Renal cortical epithelial cell (primary cell): ENCODE results near the gene RENBP. TPM values are rescaled to one million over a fixed set of nuclear protein-coding genes. Genes with fewer than 3 reads are reported as not detected.
"Not testable (repeated sequence)": the region's sequence is repeated elsewhere in the genome, so short reads cannot be mapped to it uniquely, and the experiment has no call there.

Experiments used
- DNase-seq: peaks from one replicate; pipeline ENCODE4 v3.0.0-alpha.2; 2011; ENCODE audit warnings: low read depth
- total RNA-seq: library from RNA; depleted of rRNA; stranded (reverse); fragments of >200 nt; gene quantifications from 2 replicates; pipeline ENCODE4 v1.2.3, GENCODE V29; 2014

RENBP gene
- 1.9 and 3.6 TPM in 2 replicates for total RNA-seq

- no peak for DNase-seq
Observed at GRCh38 chrX:153944140-153944799, at the start of gene RENBP. TSS of gene RENBP (minus strand) at chrX:153944643. CDS start at chrX:153944610, 33 bp downstream.

DNA sequence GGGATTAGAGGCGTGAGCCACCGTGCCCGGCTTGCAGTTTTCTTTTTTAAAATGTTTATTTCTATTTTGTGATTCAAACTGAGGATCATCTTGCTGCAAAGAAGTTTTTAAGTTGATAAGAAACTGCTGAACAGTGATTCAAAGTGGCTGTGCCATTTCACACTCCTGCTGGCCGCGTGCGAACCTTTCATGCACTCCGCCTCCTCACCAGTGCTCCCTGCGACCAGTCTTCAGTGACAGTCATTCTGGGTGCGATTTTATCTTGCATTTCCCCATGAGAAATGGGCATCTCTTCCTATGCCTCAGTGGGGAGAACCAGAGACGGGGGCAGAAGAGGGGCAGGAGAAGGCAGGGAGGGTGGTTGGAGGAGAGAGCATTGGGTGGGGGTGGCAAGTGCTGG, 49.5 kb upstream of the RENBP start:
- DNase-seq = no peak

- DNase-seq = no peak
Observed at GRCh38 chrX:153993079-153993478, 48.6 kb upstream of the RENBP start.

DNA sequence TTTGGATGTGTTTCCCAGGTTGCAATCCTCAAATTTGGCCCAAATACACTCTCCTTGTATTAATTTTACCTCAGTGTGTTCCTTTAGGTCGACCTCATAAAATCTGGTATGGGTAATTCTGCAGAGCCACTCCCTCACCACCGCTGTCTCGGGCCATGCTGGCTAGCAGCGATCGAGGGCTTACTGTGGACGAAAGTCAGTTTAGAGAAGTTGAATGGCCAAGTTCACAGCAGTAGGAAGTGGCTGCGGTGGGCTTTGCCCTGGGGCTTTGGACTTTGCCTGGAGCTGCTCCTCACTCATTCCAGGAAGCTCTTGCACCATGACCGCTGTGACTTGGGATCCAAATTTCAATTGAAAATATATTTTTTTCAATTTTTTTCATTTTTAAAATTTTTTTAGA, 47.7 kb upstream of the RENBP start:
- no peak for DNase-seq

DNA sequence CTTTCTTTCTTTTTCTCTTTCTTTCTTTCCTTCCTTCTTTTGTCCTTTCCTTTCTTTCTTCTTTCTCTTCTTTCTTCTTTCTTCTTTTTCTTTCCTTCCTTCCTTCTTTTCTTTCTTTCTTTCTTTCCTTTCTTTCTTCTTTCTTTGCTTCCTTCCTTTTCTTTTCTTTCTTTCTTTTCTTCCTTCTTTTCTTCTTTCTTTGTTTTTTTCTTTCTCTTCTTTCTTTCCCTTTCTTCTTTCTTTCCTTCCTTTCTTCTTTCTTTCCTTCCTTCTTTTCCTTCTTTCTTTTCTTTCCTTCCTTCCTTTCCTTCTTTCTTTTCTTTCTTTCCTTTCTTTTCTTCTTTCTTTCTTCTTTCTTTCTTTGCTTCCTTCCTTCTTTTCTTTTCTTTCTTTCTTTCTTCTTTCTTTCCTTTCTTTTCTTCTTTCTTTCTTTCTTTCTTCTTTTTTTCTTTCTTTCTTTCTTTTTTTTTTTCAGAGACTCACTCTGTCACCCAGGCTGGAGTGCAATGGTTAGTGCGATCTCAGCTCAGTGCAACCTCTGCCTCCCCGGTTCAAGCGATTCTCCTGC, 46.7 kb upstream of the RENBP start:
- no peak for DNase-seq

DNA sequence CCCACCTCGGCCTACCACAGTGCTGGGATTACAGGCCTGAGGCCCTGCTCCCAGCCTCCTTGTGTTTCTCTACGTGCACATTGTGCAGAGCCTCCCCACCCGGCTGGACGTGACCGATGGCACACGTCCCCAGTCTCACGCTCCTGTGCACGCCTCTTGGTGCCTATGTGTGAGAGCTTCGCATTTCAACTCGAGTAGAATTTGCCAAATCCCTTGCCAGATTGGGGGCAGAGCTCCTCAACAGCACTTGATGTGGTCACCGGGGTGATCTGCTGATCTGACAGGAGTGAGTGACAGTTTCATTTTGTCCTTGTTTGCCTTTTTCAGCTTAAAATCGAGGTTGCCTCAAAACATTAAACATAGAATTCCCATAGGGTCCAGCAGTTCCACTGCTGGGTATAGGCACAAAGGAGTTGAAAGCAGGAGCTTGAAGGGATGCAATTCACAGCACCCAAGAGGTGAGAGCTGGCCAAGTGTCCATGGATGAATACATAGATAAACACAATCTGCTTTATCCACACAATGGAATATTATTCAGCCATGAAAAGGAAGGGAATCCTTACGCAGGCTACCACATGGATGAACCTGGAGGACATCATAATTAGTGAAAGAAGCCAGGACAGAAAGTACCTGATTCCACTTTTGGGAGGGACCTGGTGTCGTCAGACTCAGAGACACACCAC, 45.7 kb upstream of the RENBP start:
- DNase-seq = no peak

GRCh38 chrX:153988493-153988892, 44.0 kb upstream of the RENBP start:
- DNase-seq = no peak

DNA sequence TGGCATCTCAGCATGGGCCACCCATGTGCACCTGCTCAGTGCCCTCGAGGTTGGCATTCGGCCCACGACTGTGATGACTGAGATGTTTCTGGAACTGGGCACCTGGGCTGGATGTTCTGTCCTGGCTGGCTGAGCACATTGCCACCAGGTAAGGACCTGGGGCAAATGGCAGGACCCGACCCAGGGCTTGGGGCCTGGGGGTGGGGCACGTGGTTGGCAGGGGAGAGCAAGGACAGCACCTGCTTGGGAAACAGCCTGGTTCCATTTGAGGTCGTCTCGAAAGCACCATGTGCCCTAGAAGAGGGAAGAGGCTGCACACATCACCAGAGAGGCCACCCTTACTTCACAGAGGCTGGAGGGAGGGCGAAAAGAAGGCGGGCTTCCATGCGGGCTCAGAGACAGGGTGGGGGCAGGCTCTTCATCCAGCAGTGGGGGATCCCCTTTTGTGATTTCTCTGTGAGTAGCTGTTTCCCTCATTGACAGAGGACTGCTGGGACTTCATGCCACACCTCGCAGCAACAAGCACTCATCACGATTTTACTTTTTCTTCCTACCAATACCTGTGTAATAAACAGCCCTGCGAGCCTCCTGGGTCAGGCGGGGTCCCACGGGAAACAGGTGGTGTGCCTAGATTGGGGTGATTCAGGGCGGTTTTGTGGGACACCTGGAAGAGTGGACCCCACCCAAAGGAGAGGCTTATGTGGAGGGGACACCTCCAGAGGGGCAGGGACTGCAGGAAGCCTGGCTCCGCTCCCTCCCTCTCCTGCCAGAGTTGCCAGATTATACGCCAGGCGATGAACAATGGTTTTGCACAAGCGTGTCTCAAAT, 40.1 kb upstream of the RENBP start:
- DNase-seq = no peak

DNA sequence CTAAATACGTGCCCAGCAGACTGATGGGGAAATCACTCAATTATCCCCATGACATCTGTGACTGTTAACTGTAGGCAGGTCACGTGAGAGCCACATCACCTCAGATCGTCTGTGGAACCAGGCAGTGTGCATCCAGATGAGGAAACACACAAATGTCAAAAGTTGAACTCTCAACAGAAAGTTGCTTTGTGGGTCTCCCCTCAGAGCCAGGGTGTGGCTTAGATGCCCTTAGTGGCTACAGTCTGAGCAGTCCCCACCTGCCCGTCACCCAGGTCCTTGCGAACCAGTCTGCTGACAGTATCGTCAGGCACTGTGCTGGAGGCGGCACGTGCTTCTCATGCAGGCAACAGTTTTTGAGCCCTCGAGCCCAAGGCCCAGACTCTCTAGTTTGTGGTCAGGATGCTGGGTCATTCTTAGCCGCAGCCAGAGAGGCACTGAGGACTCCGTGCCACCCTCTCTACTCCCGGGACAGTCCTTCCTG, 38.9 kb upstream of the RENBP start:
- DNase-seq = no peak

- DNase-seq = no peak
Observed at GRCh38 chrX:153981771-153982533, 37.5 kb upstream of the RENBP start.

- no peak for DNase-seq
Observed at GRCh38 chrX:153981231-153981630, 36.8 kb upstream of the RENBP start.

- not testable (repeated sequence) for DNase-seq
Observed at GRCh38 chrX:153980394-153980793, 36.0 kb upstream of the RENBP start.

GRCh38 chrX:153974726-153975286, 30.4 kb upstream of the RENBP start:
- no peak for DNase-seq

GRCh38 chrX:153974003-153974725, 29.7 kb upstream of the RENBP start:
- no peak for DNase-seq

GRCh38 chrX:153973127-153974002, 28.9 kb upstream of the RENBP start:
- DNase-seq = peak; percentile 5

- peak; percentile 66 for DNase-seq
Observed at GRCh38 chrX:153972368-153973126, 28.1 kb upstream of the RENBP start, which contains the start of gene TMEM187. TSS of gene TMEM187 (plus strand) at chrX:153972754. CDS start at chrX:153982063, 9,309 bp downstream.

DNA sequence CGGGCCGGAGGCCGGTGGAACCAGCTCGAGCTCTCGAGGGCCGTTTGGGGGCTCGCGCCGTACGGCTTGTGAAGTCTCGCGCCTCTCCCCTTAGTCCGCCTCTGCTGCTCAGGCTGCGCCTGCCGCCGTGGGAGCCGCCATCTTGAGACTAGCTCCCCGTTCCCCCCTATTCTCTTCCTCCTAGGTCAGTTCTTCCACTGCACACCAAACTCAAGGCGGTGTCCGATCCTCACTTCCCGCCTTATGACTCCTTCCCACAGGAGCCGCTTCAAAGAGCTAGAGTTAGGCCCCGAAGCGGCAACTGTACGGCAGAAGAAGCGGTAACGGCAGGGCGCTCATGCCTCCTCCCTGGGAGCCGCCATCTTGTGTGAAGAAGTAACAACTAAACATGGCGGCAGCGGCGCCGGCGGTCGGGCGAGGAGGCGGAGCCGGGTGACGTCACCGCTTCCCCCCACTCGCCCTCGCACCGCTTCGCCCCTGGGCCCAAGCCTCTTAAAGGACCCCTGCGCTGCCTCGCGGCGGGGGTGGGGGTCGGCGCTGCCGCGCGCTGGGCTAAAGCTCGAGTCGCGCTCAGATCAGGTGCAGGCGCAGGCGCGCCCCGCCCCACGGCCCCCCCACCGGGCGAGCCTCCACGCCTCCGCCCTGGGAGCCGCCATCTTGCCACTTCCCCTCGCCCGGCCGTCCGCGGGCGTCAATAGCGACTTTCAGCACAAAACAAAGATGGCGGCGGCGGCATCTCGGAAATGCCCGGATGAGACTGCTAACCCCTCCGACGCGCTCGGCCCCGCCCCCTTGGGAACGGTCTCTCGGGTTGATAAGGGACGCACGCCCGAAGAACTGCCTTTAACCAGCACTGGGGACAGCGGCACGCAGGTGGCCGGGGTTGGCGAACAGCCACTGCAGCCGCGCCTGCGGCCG, 27.3 kb upstream of the RENBP start, which contains the start of gene HCFC1:
HCFC1 (minus strand) TSS at position 369 of the 918 bp plus-strand sequence. CDS start 978 bp downstream, outside the sequence.
- peak; percentile 55 for DNase-seq
